SK-N-SH treated with all-trans-retinoic acid at 6 μM for 48 hours (cell line): ENCODE results near the gene AXIN1.

Source experiments
- ATAC-seq: fragments of 200-7000 bp; cut with Tn5 transposase; 3 replicates; pipeline ENCODE4 v1.9.1; 2020; ENCODE audit warnings: mild to moderate bottlenecking, moderate library complexity
- ARNTL ChIP-seq: fragments of 450-650 bp; formaldehyde crosslinking; IDR thresholded peaks from 2 replicates; pipeline ENCODE4 v1.5.0; 2020; ENCODE audit warnings: low read depth, mild to moderate bottlenecking, moderate library complexity, borderline replicate concordance
- BACH2 ChIP-seq: fragments of 250-450 bp; sonication (Bioruptor Pico); IDR thresholded peaks from 2 replicates; pipeline ENCODE4 v1.9.0; 2021; ENCODE audit warnings: mild to moderate bottlenecking, borderline replicate concordance
- CSDC2 ChIP-seq: fragments of 250-450 bp; sonication (Bioruptor Pico); IDR thresholded peaks from 2 replicates; pipeline ENCODE4 v1.5.0; 2020; ENCODE audit warnings: mild to moderate bottlenecking, moderate library complexity
- CSRNP3 ChIP-seq: fragments of 250-450 bp; sonication (Bioruptor Pico); IDR thresholded peaks from 2 replicates; pipeline ENCODE4 v1.5.1; 2021; ENCODE audit warnings: mild to moderate bottlenecking, moderate library complexity
- ESRRG ChIP-seq: fragments of 250-450 bp; sonication (Bioruptor Pico); IDR thresholded peaks from 2 replicates; pipeline ENCODE4 v1.6.1; 2021; ENCODE audit warnings: mild to moderate bottlenecking
- ISL1 ChIP-seq: fragments of 250-450 bp; sonication (Bioruptor Pico); IDR thresholded peaks from 2 replicates; pipeline ENCODE4 v2.1.2; 2022; ENCODE audit warnings: mild to moderate bottlenecking, moderate library complexity
- OSR1 ChIP-seq: fragments of 250-450 bp; sonication (Bioruptor Pico); IDR thresholded peaks from 2 replicates; pipeline ENCODE4 v1.8.0; 2022; ENCODE audit warnings: moderate library complexity, mild to moderate bottlenecking, inconsistent platforms
- PATZ1 ChIP-seq: fragments of 250-450 bp; sonication (Bioruptor Pico); IDR thresholded peaks from 2 replicates; pipeline ENCODE4 v1.8.0; 2020; ENCODE audit warnings: mild to moderate bottlenecking, moderate library complexity, borderline replicate concordance
- PPARA ChIP-seq: fragments of 250-450 bp; sonication (Bioruptor Pico); IDR thresholded peaks from 2 replicates; pipeline ENCODE4 v1.5.0; 2020; ENCODE audit warnings: mild to moderate bottlenecking, borderline replicate concordance
- RARB ChIP-seq: fragments of 250-450 bp; sonication (Bioruptor Pico); IDR thresholded peaks from 2 replicates; pipeline ENCODE4 v1.8.0; 2021; ENCODE audit warnings: mild to moderate bottlenecking, moderate library complexity
- SNAI2 ChIP-seq: fragments of 250-450 bp; sonication (Bioruptor Pico); IDR thresholded peaks from 2 replicates; pipeline ENCODE4 v1.5.0; 2020; ENCODE audit warnings: mild to moderate bottlenecking, moderate library complexity
- TCF4 ChIP-seq: fragments of 250-450 bp; sonication (Bioruptor Pico); IDR thresholded peaks from 2 replicates; pipeline ENCODE4 v1.8.0; 2021; ENCODE audit warnings: mild to moderate bottlenecking, moderate library complexity, borderline replicate concordance
- TOX ChIP-seq: fragments of 250-450 bp; sonication (Bioruptor Pico); IDR thresholded peaks from 2 replicates; pipeline ENCODE4 v1.8.0; 2021; ENCODE audit warnings: mild to moderate bottlenecking, moderate library complexity, borderline replicate concordance
- ZC3H10 ChIP-seq: fragments of 250-450 bp; sonication (Bioruptor Pico); IDR thresholded peaks from 2 replicates; pipeline ENCODE4 v1.5.1; 2021; ENCODE audit warnings: mild to moderate bottlenecking, moderate library complexity
- ZFP3 ChIP-seq: fragments of 250-450 bp; sonication (Bioruptor Pico); IDR thresholded peaks from 2 replicates; pipeline ENCODE4 v1.5.0; 2020; ENCODE audit warnings: mild to moderate bottlenecking, moderate library complexity
- ZFP30 ChIP-seq: fragments of 450-650 bp; formaldehyde crosslinking; IDR thresholded peaks from 2 replicates; pipeline ENCODE4 v1.5.0; 2022; ENCODE audit warnings: mild to moderate bottlenecking, moderate library complexity
- ZNF565 ChIP-seq: fragments of 450-650 bp; formaldehyde crosslinking; conservative IDR thresholded peaks from 2 replicates; pipeline ENCODE4 v1.5.0; 2020; ENCODE audit warnings: low read depth, mild to moderate bottlenecking, moderate library complexity
- ZNF70 ChIP-seq: fragments of 450-650 bp; formaldehyde crosslinking; IDR thresholded peaks from 2 replicates; pipeline ENCODE4 v1.5.0; 2020; ENCODE audit warnings: mild to moderate bottlenecking, moderate library complexity
- TF ChIP-seq, protein P1 (sequence below): fragments of 250-450 bp; sonication (Bioruptor Pico); IDR thresholded peaks from 2 replicates; pipeline ENCODE4 v1.5.1; 2020; ENCODE audit warnings: low read depth, mild to moderate bottlenecking, moderate library complexity
- TF ChIP-seq, protein P2 (sequence below): fragments of 250-450 bp; sonication (Bioruptor Pico); IDR thresholded peaks from 2 replicates; pipeline ENCODE4 v1.8.0; 2021; ENCODE audit warnings: low read depth, mild to moderate bottlenecking, moderate library complexity, borderline replicate concordance
- TF ChIP-seq, protein P3 (sequence below): fragments of 250-450 bp; sonication (Bioruptor Pico); IDR thresholded peaks from 2 replicates; pipeline ENCODE4 v1.5.0; 2020; ENCODE audit warnings: mild to moderate bottlenecking, moderate library complexity

The AXIN1 gene

GRCh38 chr16:359067-359763 is 6.7 kb upstream of the AXIN1 start (continued):
- TF ChIP-seq PATZ1 (CRISPR knock-in tag) (no peak), TOX (no peak), ISL1 (CRISPR knock-in tag) (no peak), ZFP30 (CRISPR knock-in tag) (no peak), PPARA (CRISPR knock-in tag) (no peak), CSDC2 (CRISPR knock-in tag) (no peak), TCF4 (CRISPR knock-in tag) (no peak)

GRCh38 chr16:356741-357140 is 4.2 kb upstream of the AXIN1 start:
- no peak for ATAC-seq
- TF ChIP-seq RARB = no peak
- TF ChIP-seq CSRNP3 (CRISPR knock-in tag) = no peak
- TF ChIP-seq PPARA (CRISPR knock-in tag) = no peak
- TF ChIP-seq PATZ1 (CRISPR knock-in tag) = no peak
- no peak for TF ChIP-seq BACH2 (CRISPR knock-in tag)
- TF ChIP-seq TCF4 (CRISPR knock-in tag) = no peak
- no peak for TF ChIP-seq ISL1 (CRISPR knock-in tag)
- no peak for TF ChIP-seq ZNF565 (CRISPR knock-in tag)

- TF ChIP-seq, protein P1, sequence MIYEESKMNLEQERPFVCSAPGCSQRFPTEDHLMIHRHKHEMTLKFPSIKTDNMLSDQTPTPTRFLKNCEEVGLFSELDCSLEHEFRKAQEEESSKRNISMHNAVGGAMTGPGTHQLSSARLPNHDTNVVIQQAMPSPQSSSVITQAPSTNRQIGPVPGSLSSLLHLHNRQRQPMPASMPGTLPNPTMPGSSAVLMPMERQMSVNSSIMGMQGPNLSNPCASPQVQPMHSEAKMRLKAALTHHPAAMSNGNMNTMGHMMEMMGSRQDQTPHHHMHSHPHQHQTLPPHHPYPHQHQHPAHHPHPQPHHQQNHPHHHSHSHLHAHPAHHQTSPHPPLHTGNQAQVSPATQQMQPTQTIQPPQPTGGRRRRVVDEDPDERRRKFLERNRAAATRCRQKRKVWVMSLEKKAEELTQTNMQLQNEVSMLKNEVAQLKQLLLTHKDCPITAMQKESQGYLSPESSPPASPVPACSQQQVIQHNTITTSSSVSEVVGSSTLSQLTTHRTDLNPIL (CRISPR knock-in tag) = no peak
- TF ChIP-seq SNAI2 (CRISPR knock-in tag) (no peak), ESRRG (CRISPR knock-in tag) (no peak), ARNTL (CRISPR knock-in tag) (no peak)
- ATAC-seq = no peak
Measured at GRCh38 chr16:354971-355461, 2.5 kb upstream of the AXIN1 start.

DNA sequence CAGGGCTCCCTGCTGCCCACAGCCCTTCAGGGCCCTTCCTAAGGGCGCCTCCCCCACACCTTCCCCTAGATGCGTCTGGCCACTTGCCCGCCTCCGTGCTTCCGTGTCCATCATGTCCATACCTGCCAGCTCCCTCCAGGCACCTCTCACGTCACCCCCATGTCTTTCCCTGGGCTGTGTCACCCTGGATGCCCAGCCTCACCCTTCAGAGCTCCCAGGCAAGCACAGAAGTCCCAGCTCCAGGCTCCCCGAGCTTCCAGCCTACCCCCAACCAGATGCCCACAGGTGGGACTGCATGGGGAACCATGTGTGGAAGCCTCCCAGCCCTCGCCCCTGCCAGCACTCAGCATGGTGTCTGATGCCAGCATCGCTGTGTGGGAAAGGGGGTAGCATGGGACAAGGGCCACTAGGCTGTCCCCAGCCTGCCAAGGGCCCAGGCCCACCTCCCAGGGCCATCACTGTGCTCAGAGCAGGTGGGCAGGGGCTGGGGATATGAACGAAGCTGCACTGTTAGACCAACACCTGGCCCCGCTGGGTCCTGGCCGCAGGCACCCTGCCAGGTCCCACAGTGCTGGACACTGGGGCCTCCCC is 1.9 kb upstream of the AXIN1 start:
- no peak for ATAC-seq
- TF ChIP-seq SNAI2 (CRISPR knock-in tag) = no peak
- no peak for TF ChIP-seq ARNTL (CRISPR knock-in tag)
- no peak for TF ChIP-seq BACH2 (CRISPR knock-in tag)
- TF ChIP-seq ZC3H10 (CRISPR knock-in tag) = no peak
- no peak for TF ChIP-seq ZNF70
- TF ChIP-seq, protein P2, sequence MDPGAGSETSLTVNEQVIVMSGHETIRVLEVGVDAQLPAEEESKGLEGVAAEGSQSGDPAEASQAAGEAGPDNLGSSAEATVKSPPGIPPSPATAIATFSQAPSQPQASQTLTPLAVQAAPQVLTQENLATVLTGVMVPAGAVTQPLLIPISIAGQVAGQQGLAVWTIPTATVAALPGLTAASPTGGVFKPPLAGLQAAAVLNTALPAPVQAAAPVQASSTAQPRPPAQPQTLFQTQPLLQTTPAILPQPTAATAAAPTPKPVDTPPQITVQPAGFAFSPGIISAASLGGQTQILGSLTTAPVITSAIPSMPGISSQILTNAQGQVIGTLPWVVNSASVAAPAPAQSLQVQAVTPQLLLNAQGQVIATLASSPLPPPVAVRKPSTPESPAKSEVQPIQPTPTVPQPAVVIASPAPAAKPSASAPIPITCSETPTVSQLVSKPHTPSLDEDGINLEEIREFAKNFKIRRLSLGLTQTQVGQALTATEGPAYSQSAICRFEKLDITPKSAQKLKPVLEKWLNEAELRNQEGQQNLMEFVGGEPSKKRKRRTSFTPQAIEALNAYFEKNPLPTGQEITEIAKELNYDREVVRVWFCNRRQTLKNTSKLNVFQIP (CRISPR knock-in tag) = no peak
- no peak for TF ChIP-seq TOX
- no peak for TF ChIP-seq ISL1 (CRISPR knock-in tag)
- TF ChIP-seq TCF4 (CRISPR knock-in tag) = no peak
- TF ChIP-seq, protein P3, sequence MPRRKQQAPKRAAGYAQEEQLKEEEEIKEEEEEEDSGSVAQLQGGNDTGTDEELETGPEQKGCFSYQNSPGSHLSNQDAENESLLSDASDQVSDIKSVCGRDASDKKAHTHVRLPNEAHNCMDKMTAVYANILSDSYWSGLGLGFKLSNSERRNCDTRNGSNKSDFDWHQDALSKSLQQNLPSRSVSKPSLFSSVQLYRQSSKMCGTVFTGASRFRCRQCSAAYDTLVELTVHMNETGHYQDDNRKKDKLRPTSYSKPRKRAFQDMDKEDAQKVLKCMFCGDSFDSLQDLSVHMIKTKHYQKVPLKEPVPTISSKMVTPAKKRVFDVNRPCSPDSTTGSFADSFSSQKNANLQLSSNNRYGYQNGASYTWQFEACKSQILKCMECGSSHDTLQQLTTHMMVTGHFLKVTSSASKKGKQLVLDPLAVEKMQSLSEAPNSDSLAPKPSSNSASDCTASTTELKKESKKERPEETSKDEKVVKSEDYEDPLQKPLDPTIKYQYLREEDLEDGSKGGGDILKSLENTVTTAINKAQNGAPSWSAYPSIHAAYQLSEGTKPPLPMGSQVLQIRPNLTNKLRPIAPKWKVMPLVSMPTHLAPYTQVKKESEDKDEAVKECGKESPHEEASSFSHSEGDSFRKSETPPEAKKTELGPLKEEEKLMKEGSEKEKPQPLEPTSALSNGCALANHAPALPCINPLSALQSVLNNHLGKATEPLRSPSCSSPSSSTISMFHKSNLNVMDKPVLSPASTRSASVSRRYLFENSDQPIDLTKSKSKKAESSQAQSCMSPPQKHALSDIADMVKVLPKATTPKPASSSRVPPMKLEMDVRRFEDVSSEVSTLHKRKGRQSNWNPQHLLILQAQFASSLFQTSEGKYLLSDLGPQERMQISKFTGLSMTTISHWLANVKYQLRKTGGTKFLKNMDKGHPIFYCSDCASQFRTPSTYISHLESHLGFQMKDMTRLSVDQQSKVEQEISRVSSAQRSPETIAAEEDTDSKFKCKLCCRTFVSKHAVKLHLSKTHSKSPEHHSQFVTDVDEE (CRISPR knock-in tag) = no peak
- no peak for TF ChIP-seq OSR1 (CRISPR knock-in tag)
- no peak for TF ChIP-seq PPARA (CRISPR knock-in tag)
- TF ChIP-seq, protein P1 (CRISPR knock-in tag) = no peak
- TF ChIP-seq ZNF565 (CRISPR knock-in tag) = no peak
- TF ChIP-seq ZFP3 (CRISPR knock-in tag) = no peak
